Measurements from ENCODE around the gene PDZD2.

The PDZD2 gene

GRCh38 chr5:31703757-31704156 lies 64.8 kb downstream of the PDZD2 start:
- Histone ChIP-seq H3K9ac (ENCODE audit: insufficient read length, low read depth) (no peak overlapping the region), H3K36me3 (ENCODE audit: insufficient read depth, insufficient read length, low read length) (no peaks in the 10 kb centered on the region), H3K27me3 (ENCODE audit: insufficient read depth, insufficient read length) (no peaks in the 10 kb centered on the region), H3K4me1 (ENCODE audit: insufficient read depth, insufficient read length) (no peaks in the 10 kb centered on the region), H3K9me3 (ENCODE audit: insufficient read depth, low read length) (no peaks in the 10 kb centered on the region), H3K4me3 (ENCODE audit: insufficient read length, low read depth) (no peak overlapping the region)
- TF ChIP-seq SUZ12 (IDR thresholded peaks at IDR 0.05; ENCODE audit: extremely low read depth, insufficient read depth, insufficient read length) = no peak
- no peak for TF ChIP-seq YY1 (IDR thresholded peaks at IDR 0.05; ENCODE audit: insufficient read depth, insufficient read length)
- no peak for TF ChIP-seq ZNF274 (IDR thresholded peaks at IDR 0.05; ENCODE audit: low read depth, low read length)
- DNase-seq (ENCODE audit: low read depth, low spot score) = no peak

GRCh38 chr5:31706186-31706585 lies 67.3 kb downstream of the PDZD2 start:
- DNase-seq (ENCODE audit: low read depth, low spot score) = no peak
- TF ChIP-seq SUZ12 (IDR thresholded peaks at IDR 0.05; ENCODE audit: extremely low read depth, insufficient read depth, insufficient read length) (no peak), ZNF274 (IDR thresholded peaks at IDR 0.05; ENCODE audit: low read depth, low read length) (no peak), YY1 (IDR thresholded peaks at IDR 0.05; ENCODE audit: insufficient read depth, insufficient read length) (no peak)
- Histone ChIP-seq H3K9ac (ENCODE audit: insufficient read length, low read depth) (no peak overlapping the region), H3K4me1 (ENCODE audit: insufficient read depth, insufficient read length) (no peaks in the 10 kb centered on the region), H3K27me3 (ENCODE audit: insufficient read depth, insufficient read length) (no peaks in the 10 kb centered on the region), H3K9me3 (ENCODE audit: insufficient read depth, low read length) (no peaks in the 10 kb centered on the region), H3K36me3 (ENCODE audit: insufficient read depth, insufficient read length, low read length) (no peaks in the 10 kb centered on the region), H3K4me3 (ENCODE audit: insufficient read length, low read depth) (no peak overlapping the region)

- no peak overlapping the region for H3K9ac ChIP-seq (ENCODE audit: insufficient read length, low read depth)
- no peaks in the 10 kb centered on the region for H3K36me3 ChIP-seq (ENCODE audit: insufficient read depth, insufficient read length, low read length)
- H3K27me3 ChIP-seq (ENCODE audit: insufficient read depth, insufficient read length) = no peaks in the 10 kb centered on the region
- DNase-seq (ENCODE audit: low read depth, low spot score) = no peak
- H3K9me3 ChIP-seq (ENCODE audit: insufficient read depth, low read length) = no peaks in the 10 kb centered on the region
- TF ChIP-seq SUZ12 (IDR thresholded peaks at IDR 0.05; ENCODE audit: extremely low read depth, insufficient read depth, insufficient read length) (no peak), ZNF274 (IDR thresholded peaks at IDR 0.05; ENCODE audit: low read depth, low read length) (no peak), YY1 (IDR thresholded peaks at IDR 0.05; ENCODE audit: insufficient read depth, insufficient read length) (no peak)
- H3K4me3 ChIP-seq (ENCODE audit: insufficient read length, low read depth) = no peak overlapping the region
- H3K4me1 ChIP-seq (ENCODE audit: insufficient read depth, insufficient read length) = no peaks in the 10 kb centered on the region
Observed at GRCh38 chr5:31707329-31707728, 68.4 kb downstream of the PDZD2 start.

GRCh38 chr5:31708089-31708488 lies 69.2 kb downstream of the PDZD2 start:
- H3K9ac ChIP-seq (ENCODE audit: insufficient read length, low read depth) = no peak overlapping the region
- no peaks in the 10 kb centered on the region for H3K9me3 ChIP-seq (ENCODE audit: insufficient read depth, low read length)
- H3K4me3 ChIP-seq (ENCODE audit: insufficient read length, low read depth) = no peak overlapping the region
- H3K27me3 ChIP-seq (ENCODE audit: insufficient read depth, insufficient read length) = no peaks in the 10 kb centered on the region
- H3K36me3 ChIP-seq (ENCODE audit: insufficient read depth, insufficient read length, low read length) = no peaks in the 10 kb centered on the region
- DNase-seq (ENCODE audit: low read depth, low spot score) = no peak
- no peaks in the 10 kb centered on the region for H3K4me1 ChIP-seq (ENCODE audit: insufficient read depth, insufficient read length)
- TF ChIP-seq SUZ12 (IDR thresholded peaks at IDR 0.05; ENCODE audit: extremely low read depth, insufficient read depth, insufficient read length) = no peak
- TF ChIP-seq YY1 (IDR thresholded peaks at IDR 0.05; ENCODE audit: insufficient read depth, insufficient read length) = no peak
- no peak for TF ChIP-seq ZNF274 (IDR thresholded peaks at IDR 0.05; ENCODE audit: low read depth, low read length)

- TF ChIP-seq ZNF274 (IDR thresholded peaks at IDR 0.05; ENCODE audit: low read depth, low read length) (no peak), SUZ12 (IDR thresholded peaks at IDR 0.05; ENCODE audit: extremely low read depth, insufficient read depth, insufficient read length) (no peak), YY1 (IDR thresholded peaks at IDR 0.05; ENCODE audit: insufficient read depth, insufficient read length) (no peak)
- H3K36me3 ChIP-seq (ENCODE audit: insufficient read depth, insufficient read length, low read length) = no peaks in the 10 kb centered on the region
- no peak overlapping the region for H3K4me3 ChIP-seq (ENCODE audit: insufficient read length, low read depth)
- H3K9ac ChIP-seq (ENCODE audit: insufficient read length, low read depth) = no peak overlapping the region
- no peaks in the 10 kb centered on the region for H3K9me3 ChIP-seq (ENCODE audit: insufficient read depth, low read length)
- H3K27me3 ChIP-seq (ENCODE audit: insufficient read depth, insufficient read length) = no peaks in the 10 kb centered on the region
- no peak for DNase-seq (ENCODE audit: low read depth, low spot score)
- no peaks in the 10 kb centered on the region for H3K4me1 ChIP-seq (ENCODE audit: insufficient read depth, insufficient read length)
Observed at GRCh38 chr5:31711363-31711762, 72.4 kb downstream of the PDZD2 start.

GRCh38 chr5:31711935-31712592 lies 73.1 kb downstream of the PDZD2 start:
- Histone ChIP-seq H3K36me3 (ENCODE audit: insufficient read depth, insufficient read length, low read length) (no peaks in the 10 kb centered on the region), H3K4me3 (ENCODE audit: insufficient read length, low read depth) (no peak overlapping the region), H3K9ac (ENCODE audit: insufficient read length, low read depth) (no peak overlapping the region), H3K9me3 (ENCODE audit: insufficient read depth, low read length) (no peaks in the 10 kb centered on the region), H3K4me1 (ENCODE audit: insufficient read depth, insufficient read length) (no peaks in the 10 kb centered on the region), H3K27me3 (ENCODE audit: insufficient read depth, insufficient read length) (no peaks in the 10 kb centered on the region)
- no peak for DNase-seq (ENCODE audit: low read depth, low spot score)
- TF ChIP-seq YY1 (IDR thresholded peaks at IDR 0.05; ENCODE audit: insufficient read depth, insufficient read length) (no peak), ZNF274 (IDR thresholded peaks at IDR 0.05; ENCODE audit: low read depth, low read length) (no peak), SUZ12 (IDR thresholded peaks at IDR 0.05; ENCODE audit: extremely low read depth, insufficient read depth, insufficient read length) (no peak)

GRCh38 chr5:31717561-31717960 lies 78.6 kb downstream of the PDZD2 start:
- DNase-seq (ENCODE audit: low read depth, low spot score) = no peak
- Histone ChIP-seq H3K36me3 (ENCODE audit: insufficient read depth, insufficient read length, low read length) (no peaks in the 10 kb centered on the region), H3K4me1 (ENCODE audit: insufficient read depth, insufficient read length) (peaks cover 5% of the 10 kb centered on the region), H3K9me3 (ENCODE audit: insufficient read depth, low read length) (no peaks in the 10 kb centered on the region), H3K9ac (ENCODE audit: insufficient read length, low read depth) (no peak overlapping the region), H3K27me3 (ENCODE audit: insufficient read depth, insufficient read length) (no peaks in the 10 kb centered on the region), H3K4me3 (ENCODE audit: insufficient read length, low read depth) (no peak overlapping the region)
- no peak for TF ChIP-seq YY1 (IDR thresholded peaks at IDR 0.05; ENCODE audit: insufficient read depth, insufficient read length)

Data from NT2/D1 (cell line).